NCI-H146 treated with DMSO at 0.1 percent for 48 hours (cell line): ENCODE data around the gene BMX.
A peak's percentile ranks its signal among the peaks of the same experiment; 100 is the strongest.

ENCODE experiments used
- DNase-seq: peaks from one replicate; lab custom pipeline; 2025; ENCODE audit not compliant: unreplicated experiment; lab: John Stamatoyannopoulos, UW

Gene BMX

GRCh38 chrX:15505101-15505500 lies 4.5 kb downstream of the BMX start:
- no peak for DNase-seq

GRCh38 chrX:15507005-15507404 lies 6.4 kb downstream of the BMX start:
- DNase-seq = no peak

GRCh38 chrX:15509845-15510244 lies 9.2 kb downstream of the BMX start:
- DNase-seq = no peak

- no peak for DNase-seq
Observed at GRCh38 chrX:15511563-15511962, 11.0 kb downstream of the BMX start.

DNA sequence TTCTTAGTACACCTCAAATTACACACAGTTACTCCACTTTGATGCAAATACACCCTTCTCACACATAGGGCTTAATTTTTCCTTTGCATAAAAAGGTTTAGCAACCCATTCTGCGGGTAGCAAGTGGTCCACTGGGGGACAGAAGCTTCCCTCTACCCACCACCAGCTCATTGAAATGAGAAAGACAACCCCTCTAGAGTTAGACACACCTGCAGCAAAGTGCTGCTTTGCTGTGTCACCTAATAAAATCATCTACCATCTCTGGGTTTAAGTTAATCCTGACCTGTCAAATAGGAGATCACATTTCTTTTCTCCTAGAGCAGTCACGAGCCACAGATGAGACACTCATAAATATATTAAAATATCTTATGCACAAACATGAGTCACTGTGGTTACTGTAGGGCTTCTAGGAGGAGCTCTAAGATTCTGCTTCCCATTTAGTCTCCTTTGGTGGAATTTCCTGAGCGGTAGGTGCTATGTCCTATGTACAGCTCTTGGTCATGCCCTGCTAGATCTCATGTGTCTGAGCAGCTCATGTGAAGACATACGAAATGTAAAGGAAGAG lies 11.9 kb downstream of the BMX start:
- no peak for DNase-seq

DNA sequence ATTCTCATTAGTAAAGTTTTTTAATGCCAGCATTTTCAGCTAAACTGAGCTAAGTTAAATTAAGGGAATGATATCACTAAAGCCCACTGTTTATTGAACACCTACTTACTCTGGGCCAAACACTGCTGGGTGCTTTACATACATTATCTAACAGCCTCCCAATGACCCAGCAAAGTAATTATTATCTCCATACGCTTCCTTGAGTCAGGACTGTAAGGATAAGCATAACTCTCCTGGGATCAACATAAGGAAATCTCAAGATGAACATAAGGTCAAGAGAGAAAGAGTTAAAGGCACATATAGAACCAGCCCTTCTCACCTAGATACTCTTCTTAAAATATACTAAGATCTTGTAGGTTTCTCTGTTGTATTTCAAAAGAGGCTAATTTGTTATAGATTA lies 13.7 kb downstream of the BMX start:
- no peak for DNase-seq

DNA sequence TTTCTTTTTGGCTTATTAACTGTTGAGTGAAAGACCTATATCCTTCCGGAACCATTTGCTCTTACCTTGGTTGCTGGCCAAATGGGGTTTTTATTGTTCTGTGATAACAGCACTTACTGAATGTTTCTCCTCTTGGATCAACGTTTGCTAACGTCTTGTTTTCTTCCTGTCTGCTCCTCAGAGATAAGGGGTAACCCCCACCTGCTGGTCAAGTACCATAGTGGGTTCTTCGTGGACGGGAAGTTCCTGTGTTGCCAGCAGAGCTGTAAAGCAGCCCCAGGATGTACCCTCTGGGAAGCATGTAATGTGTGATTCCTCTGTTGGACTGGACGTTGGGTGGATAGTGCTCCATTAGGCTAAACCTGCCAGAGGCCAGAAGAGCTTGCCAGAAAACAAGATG lies 15.3 kb downstream of the BMX start:
- DNase-seq = no peak

DNA sequence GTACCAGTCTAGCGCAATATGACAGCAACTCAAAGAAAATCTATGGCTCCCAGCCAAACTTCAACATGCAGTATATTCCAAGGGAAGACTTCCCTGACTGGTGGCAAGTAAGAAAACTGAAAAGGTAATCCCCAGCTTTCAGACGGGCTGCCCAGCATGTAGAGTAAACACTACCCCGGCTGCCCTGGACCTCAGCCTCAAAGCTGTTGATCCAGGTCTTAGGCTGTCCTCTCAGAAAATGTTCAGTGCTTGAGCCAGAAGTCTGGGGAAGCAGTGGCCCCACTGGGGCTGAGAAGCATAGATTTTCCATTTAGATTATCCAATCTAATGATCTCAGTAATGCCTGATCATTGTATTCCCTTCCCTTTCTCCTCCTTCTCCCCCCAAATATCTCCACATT lies 21.9 kb downstream of the BMX start:
- no peak for DNase-seq

GRCh38 chrX:15523088-15523487 lies 22.5 kb downstream of the BMX start:
- DNase-seq = no peak

GRCh38 chrX:15524417-15524816 lies 23.8 kb downstream of the BMX start:
- no peak for DNase-seq

GRCh38 chrX:15525664-15526416 lies 25.2 kb downstream of the BMX start:
- no peak for DNase-seq

DNA sequence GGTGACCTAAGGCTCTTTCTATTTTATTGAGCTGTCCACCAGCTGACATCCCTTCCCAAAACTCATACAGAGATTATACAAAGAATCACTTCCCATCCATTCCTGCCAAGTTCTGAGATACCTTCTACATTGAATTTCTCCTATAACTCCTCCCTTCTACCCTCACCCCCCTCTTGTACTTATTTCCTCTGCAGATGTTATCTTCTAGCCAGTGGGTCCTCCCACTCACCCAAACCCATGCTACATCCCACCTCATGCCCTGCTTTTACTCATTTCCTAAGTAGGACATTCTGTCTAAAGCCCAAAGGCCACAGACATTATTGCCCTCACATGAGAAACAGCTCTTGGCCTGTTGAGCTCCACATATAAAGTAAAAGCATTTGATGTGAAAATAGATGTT lies 28.6 kb downstream of the BMX start:
- no peak for DNase-seq

DNA sequence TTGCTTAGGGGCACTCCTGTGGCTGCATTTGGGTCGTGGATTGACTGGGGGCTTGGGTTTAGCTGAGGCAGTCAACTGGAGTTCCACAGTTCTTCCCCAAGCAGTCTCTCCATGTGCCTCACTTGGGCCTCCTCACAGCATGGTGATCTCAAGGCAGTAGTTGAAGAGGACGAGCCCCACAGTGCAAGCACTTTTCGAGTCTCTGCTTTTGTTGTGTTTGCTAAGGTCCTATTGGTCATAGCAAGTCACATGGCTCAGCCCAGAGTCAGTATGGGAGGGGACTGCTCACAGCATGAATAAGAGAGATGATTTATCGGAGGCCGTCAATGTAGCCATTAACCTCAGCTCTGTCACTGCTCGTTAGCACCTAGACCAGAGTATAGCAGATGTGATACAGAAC lies 29.7 kb downstream of the BMX start:
- DNase-seq = no peak

GRCh38 chrX:15546745-15547144 lies 46.1 kb downstream of the BMX start:
- DNase-seq = no peak

DNA sequence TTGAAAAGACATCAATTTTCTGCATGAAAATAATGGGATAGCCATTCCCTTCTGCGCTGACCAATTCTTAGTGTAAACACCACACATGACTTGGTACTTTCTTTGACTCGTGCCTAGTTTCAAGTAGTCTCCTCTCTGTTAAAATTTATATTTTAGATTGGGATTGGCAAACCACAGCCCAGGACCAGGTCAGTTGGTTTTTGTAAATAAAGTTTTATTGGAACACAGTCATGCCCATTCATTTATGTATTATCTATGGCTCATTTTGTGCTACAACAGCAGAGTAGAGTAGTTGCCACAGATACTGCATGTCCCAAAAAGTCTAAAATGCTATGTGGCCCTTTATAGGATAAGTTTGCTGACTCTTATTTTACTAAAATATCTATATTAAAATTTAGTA lies 46.7 kb downstream of the BMX start:
- DNase-seq = no peak

GRCh38 chrX:15549189-15550012 lies 48.8 kb downstream of the BMX start:
- no peak for DNase-seq

- DNase-seq = no peak
Observed at GRCh38 chrX:15559227-15559626, 58.6 kb downstream of the BMX start.

DNA sequence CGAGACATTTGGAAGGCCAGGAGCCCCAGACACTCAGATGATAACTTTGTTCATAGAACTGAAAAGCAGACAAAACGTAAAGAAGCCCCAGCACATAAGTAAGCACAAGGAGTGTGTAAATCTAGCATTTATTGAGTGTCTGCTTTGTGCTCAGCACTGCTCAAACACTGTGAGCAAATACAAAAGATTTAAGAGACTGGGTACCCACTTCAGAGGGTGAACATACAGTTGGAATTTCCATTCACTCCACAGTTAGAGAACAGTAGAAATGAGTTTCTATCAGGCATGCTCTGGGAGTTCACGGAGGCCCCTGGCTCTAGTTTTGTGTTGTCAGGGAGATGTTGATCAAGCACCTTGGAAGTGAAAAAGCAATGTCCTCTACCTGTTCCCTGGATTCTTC lies 60.3 kb downstream of the BMX start:
- no peak for DNase-seq

- DNase-seq = no peak
Observed at GRCh38 chrX:15563056-15563455, 62.4 kb downstream of the BMX start.

DNA sequence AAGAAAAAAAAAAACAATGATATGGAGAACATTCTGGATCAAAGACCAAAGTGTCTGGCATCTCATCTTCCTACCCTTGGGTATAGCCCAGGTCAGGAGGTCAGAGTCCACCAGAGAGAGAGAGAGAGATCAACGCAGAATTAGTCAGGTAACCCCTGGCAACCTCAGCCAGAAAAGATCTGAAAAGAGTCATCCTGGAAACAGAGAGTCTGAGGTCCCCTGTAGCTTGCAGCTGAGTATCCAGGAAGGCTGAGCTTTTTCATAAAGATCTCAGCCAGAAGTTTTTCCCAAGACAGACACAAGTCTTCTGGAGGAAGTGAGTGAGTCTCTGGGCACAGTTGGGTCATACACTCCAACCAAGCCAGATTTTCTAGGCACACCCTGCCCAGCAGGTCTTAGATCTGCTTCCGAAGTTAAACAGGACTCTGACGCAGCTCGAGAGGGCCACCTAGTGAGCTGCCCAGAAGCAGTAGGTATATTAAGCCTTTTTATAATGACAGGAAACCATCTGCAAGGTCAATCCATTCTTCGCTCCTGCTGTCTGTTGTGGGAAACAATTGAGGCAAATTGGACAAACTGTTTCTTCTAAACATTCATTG lies 64.5 kb downstream of the BMX start:
- DNase-seq = peak; percentile 12

DNA sequence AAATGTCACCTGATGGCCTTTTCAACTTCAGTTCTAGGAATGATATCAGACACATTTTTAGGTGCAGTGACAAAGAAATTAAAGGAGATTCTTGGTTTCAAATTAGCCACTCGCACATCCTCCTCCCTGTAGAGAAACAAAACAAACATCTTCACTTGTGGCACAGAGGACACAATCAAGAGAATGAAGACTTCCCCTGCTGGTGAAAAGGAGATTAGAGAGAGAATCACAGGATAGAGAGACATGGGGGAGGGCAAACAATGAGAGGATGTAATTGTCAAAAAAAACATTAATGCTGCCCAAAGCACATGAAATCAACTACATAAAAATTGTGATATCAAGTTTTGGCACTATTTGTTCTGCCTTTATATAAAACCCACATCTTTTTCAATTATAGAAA lies 65.6 kb downstream of the BMX start:
- DNase-seq = no peak

GRCh38 chrX:15567267-15567666 lies 66.7 kb downstream of the BMX start:
- DNase-seq = no peak
